ENCODE measurements around the gene DDX28.

Gene DDX28, protein sequence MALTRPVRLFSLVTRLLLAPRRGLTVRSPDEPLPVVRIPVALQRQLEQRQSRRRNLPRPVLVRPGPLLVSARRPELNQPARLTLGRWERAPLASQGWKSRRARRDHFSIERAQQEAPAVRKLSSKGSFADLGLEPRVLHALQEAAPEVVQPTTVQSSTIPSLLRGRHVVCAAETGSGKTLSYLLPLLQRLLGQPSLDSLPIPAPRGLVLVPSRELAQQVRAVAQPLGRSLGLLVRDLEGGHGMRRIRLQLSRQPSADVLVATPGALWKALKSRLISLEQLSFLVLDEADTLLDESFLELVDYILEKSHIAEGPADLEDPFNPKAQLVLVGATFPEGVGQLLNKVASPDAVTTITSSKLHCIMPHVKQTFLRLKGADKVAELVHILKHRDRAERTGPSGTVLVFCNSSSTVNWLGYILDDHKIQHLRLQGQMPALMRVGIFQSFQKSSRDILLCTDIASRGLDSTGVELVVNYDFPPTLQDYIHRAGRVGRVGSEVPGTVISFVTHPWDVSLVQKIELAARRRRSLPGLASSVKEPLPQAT

DNA sequence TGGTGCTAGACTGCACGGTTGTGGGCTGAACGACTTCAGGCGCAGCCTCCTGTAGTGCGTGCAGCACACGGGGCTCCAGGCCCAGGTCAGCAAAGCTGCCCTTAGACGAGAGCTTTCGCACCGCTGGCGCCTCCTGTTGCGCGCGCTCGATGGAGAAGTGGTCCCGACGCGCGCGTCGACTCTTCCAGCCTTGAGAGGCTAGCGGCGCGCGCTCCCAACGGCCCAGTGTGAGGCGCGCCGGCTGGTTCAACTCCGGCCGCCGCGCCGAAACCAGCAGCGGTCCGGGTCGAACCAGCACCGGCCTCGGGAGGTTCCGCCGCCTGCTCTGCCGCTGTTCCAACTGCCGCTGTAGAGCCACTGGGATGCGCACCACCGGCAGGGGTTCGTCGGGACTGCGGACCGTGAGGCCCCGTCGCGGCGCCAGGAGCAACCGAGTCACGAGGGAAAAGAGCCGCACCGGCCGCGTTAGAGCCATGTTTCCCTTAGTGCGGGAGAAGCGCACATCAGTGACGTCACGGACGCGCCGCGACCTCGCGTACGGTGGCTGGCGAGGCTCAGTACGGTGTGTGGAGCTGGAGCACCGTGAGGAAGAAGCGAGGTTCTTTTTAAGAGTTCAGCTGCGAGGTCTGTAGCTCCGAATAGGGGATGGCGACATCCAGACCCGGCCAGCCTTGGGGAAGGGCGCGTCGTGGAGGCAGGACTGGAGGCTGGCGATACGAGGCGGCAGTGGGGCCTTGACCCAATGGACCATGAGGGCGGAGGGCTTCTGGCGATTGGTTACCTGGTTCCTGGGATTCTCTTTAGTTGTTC lies at the start of gene DDX28, which contains the start of gene DUS2:
TSS of gene DDX28 (minus strand) at position 505 of the 810 bp plus-strand sequence. CDS start at position 475, 30 bp downstream.
TSS of gene DUS2 (plus strand) at position 557 of the 810 bp plus-strand sequence. CDS start 14,740 bp downstream, outside the sequence.
- DNase-seq (ENCODE audit: low read depth) = peak; percentile 91

DNA sequence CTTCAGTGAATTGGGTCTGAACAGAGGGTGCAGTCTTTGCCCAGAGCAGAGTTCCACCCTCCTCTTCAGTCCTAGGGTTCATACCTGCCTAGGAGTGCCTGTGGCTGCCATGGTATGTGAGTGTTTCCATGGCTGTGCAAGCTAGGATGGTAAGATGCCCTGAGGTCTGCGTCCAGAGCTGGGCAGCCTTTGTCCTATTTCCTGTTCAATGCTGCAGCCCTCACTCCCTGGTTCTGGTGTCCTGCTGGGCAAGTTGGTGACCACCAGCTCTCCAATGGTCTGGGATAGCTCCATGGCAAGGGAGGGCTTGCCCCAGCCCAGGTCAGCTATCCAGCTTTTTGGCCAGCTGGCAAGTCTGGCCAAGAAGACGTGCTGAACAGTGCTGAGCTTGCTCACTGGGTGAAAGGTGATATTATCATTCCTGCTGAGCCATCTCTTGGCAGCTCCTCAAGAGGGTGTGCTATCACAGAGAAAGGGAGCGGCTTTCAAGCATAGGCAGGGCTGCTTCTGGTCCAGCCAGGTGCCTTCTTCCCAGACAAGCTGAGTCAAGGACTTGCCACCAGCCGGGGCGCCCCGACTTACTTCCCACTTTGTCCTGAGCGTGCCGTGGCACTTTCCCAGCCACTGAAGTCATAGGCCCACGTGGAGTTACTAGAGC lies 49.1 kb upstream of the DDX28 start:
- no peak for DNase-seq (ENCODE audit: low read depth)

DNA sequence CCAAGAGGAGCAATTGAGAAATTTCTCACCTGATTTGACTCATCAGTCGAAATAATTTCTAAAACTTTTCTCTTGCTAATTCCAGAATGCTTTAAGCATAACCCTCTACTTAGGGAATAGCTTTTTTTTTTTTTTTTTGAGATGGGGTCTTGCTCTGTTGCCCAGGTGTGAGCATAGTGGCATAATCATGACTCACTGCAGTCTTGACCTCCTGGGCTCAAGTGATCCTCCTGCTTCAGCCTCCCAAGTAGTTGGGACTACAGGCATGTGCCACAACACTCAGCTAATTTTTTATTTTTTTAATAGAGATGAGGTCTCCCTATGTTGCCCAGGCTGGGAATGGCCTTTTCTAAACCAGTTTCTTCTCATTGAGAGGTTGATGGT lies 48.5 kb upstream of the DDX28 start:
- DNase-seq (ENCODE audit: low read depth) = no peak

DNA sequence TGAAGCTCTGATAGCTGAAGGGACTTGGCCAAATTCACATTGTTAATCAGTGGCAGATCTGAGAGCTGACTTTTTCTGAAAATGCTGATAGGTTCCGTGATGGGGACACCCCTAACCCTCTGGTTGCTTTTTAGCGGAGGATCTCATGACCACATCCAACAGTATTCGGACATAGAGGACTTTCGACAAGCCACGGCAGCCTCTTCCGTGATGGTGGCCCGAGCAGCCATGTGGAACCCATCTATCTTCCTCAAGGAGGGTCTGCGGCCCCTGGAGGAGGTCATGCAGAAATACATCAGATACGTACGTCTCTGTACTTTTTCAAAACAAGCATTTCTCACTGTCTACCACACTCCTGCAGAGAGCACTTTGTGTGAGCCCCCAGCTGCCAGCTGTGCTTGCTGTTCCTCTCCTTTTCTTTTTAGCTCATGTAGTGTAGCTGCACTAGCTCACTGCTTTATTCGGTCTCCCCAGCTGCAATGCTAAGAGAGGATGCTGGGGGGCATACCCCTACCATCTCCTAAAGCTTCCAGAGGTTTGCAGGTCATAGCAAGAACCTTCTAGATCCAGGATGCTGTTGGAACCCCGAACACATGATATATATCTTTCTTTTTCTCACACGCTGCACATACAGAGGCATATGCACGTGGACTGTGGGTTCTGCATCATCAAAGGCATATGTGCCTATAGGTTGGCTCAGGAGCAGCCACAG lies 47.9 kb upstream of the DDX28 start:
- DNase-seq (ENCODE audit: low read depth) = no peak

DNA sequence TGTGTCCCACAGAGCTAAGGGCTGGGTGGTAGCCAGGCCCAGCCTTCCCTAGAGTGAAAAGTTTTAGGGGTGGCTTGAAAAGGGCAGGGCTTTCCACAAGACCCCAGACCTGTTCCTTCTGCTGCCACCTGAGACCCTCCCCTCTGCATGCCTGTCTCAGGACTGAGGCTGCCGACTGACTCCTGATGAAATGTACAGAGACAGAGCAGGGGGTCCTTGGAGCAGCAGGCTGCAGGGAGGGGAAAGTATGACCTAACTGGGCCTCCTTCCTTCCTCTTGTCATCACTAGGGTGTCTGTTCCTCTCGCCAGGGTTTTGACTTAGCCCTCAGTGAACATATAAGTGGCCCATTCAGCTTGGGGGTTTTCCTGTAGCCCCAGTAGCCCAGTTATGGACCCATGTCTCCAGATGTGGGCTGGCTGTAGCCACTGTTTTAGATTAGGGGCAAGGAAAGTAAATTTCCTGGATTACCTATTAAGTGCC lies 47.3 kb upstream of the DDX28 start:
- no peak for DNase-seq (ENCODE audit: low read depth)

DNA sequence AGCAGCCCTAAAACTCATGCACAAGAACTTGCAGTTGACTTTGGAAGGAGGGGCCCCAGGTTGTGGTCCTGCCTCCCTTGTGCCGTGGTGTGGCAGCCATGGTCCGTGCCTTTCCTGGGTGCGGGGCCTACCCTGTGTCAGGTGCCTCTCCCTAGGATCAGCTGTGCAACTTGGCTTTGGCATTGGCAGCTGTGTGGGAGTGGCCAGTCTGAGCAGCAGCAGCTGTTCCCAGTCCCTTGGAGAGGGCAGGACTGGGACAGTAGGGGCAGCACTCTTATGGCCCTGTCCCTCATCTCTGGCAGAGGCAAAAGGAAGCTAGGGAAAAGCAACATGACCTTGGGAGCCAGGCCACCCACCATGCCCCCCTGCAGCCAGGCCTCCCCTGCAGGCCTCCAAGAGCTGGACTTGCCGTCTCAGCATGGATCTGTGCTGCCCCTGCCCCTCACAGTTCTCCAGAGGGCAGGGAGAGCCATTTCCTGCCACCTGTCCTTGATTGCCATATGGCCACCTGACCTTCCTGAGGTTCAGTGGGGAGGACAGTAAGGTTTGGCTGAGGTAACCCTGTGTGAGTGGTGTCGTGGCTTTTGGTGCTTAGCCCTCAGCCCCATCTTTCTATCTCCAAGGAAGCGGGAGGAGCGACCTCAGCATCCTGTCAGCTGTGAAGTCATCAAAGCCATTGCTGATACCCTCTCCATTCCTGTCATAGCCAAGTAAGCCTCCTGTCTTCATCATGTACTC lies 46.6 kb upstream of the DDX28 start:
- DNase-seq (ENCODE audit: low read depth) = no peak

DNA sequence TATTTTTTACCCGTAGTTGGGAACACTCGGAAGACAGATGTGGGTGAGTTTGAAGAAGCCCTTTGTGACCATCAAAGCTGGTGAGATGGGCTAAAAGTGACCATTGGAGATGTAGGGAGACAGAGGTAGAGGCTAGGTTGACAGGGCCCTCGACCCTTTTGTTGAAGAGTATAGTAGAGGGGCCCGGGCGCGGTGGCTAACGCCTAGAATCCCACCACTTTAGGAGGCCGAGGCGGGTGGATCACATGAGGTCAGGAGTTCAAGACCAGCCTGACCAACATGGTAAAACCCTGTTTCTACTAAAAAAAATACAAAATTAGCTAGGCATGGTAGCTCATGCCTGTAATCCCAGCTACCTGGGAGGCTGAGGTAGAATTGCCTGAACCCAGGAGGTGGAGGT lies 45.9 kb upstream of the DDX28 start:
- DNase-seq (ENCODE audit: low read depth) = no peak

DNA sequence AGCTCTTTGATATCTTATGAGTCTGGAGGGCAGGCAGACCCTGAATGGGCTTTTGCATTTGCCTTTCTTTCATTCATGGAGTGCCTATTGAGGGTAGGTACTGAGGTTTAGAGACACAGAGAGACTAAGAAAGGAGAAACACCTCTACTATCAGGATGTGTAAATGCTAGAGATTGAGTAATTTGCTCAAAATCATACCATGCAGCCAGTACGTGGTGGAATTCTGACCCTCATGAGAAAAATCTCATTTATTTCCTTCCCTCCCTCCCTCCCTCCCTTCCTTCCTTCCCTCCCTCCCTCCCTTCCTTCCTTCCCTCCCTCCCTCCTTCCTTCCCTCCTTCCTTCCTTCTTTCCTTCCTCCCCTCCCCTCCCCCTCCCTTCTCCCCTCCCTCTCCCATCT lies 43.7 kb upstream of the DDX28 start:
- DNase-seq (ENCODE audit: low read depth) = no peak

DNA sequence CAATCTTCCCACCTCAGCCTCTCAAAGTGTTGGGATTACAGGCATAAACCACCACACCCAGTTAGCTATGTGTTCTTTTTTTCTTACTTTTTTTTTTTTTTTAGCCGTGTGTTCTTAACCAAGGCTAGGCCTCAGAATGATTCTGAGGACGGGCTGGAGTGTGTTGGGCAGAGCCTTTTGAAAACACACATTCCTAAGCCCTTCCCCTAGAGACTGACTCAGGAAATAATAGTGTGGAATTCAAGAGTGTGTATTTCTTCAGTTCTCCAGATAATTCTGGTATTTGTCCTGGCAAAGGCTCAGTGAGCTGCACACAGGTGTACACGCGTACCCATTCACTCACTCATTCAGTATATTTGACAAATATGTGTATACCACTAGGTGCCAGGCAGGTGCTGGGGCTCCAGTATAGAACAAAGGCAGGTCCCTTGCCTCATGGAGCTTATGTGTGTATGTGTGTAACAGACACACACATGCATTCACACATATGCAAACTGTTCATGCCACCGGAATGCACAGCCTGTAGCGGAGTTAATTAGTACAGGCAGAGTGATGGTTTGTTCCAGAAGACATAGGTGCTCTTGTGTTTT lies 42.8 kb upstream of the DDX28 start:
- DNase-seq (ENCODE audit: low read depth) = no peak

DNA sequence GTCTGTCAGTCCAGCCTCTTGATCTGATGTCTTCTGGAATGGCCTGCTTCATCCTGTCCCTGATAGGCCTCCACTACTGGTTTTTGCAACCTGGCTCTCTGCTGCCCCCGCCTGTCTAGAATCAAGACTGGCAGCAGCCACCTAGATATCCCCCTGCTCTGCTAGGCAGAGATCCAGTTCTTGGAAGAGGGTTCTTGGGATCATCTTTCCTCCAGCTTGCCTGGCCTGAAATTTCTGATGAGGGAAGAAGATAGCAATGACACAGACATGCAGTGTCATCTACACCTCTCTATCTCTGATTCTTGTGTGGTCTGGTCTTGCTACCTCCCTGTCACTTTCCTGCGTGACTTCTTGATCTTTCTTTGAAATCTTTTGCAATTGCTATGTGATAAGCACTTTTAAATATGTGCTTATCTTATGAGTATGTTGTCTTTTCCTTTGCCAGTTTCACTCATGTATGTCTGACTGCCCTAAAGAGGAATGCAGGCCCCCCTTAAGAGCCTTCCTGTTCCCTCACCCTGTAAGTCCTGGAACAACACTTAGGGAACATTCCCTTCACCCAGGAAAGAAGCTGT lies 41.8 kb upstream of the DDX28 start:
- DNase-seq (ENCODE audit: low read depth) = peak; percentile 49

DNA sequence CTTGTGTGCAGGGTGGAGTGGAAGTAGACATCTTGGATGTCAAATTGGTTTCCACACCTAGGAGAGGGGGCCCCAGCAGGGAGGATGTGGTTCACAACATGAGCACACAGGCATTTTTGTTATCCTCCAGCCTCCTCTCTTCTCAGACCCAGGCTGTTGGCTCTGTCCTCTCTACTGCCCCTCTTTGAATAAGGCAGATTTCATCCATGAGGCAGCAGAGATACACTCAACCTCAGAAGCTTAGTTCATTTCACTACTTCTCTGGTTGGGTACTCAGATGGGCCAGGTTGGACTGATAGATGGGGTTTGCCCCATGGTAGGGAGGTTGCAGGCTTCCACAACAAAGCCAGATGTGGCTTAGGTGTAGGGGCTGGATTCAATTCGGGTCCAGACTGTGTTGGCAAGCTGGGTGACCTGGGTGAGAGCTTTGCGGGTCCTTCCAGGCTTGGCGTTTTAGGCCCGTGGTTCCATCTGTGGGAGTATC lies 39.9 kb upstream of the DDX28 start:
- no peak for DNase-seq (ENCODE audit: low read depth)

DNA sequence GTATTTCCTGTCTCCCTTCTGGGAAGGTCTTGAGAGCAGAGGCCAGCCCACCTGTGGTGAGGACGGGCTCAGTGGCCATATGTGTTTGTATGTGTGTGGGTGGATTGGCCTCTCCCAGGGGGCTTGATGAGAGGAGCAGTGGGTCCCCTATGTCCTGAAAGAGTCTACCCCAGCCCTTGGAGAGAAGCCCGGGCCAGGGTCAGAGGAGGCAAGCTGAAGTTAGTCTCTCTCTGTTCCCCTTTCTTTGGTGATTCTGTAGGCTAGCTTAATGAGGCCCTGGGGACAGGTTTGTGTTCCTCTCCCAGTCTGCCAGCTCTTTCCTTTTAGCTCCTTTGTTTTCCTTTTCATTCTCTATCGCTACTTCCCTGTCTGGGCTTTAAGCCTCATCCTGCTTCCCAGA lies 38.4 kb upstream of the DDX28 start:
- no peak for DNase-seq (ENCODE audit: low read depth)

DNA sequence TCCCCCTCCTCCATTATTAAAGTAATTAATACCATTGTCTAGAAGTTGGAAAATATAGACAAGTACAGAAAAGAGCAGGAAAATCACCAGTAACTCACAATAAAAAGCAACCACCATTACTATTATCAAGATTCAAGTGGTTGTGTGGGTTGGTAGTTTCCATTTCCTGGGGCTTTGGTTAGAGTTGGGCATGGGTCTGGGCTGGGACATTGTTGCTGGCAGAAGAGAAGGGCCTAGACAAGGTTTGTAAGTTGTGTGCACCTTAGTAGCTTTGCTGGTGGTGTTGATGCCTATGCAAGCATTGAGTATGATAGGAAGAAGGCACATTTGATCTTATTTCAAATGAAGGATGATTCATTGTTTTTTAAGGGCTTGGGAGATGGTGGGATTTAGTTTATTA lies 36.8 kb upstream of the DDX28 start:
- DNase-seq (ENCODE audit: low read depth) = no peak

DNA sequence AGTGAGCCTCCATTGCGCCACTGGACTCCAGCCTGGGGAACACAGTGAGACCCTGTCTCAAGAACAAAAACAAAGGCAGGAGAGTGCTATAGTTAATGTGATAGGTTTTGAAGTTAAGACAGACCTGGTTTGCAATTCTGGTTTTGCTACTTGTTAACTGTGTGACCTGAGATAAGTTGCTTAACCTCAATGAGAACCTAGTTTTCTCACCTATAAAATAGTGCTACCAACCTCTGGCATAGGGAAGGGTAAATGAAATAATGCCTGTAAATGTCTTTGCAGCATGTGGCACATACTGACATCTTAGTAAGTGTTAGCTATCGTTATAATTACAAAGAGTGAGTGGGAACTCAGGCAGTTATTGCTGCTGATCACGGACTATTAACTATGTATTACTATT lies 32.4 kb upstream of the DDX28 start:
- DNase-seq (ENCODE audit: low read depth) = no peak

DNA sequence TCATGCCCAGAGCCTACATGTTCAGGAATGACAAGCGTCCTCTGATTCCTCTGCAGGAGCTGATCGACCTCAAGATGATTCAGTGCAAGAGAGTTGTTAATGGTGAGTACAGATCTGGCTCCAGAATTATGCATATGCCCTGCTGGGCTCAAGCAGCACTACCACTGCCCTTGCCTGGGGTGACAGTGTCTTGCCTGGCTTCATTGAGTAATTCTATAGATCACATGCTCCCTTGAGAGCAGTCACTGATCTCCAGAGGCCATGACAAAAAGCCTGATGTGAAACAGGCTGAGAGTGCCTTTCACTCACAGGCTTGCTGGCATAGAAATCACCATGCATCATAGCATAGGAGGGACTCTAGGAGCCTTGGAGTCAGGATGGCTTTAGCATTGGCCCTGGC lies 26.4 kb upstream of the DDX28 start:
- DNase-seq (ENCODE audit: low read depth) = no peak

DNA sequence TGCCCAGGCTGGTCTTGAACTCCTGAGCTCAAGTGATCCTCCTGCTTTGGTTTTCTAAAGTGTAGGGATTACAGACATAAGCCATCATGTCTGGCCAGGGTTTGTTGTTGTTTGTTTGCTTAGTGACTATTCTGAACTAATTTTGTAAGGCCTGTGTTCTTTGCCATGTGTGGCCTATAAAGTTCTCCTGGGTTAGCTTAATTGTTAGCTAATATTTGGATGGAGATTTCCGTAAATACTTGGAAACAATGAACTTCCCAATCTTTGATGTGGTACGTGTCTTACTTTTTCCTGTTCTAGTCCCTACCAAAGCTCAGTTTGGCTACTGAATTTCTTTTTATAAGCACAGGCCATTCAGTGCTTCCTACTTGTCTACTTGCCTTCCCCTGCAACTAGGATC lies 25.0 kb upstream of the DDX28 start:
- no peak for DNase-seq (ENCODE audit: low read depth)

DNA sequence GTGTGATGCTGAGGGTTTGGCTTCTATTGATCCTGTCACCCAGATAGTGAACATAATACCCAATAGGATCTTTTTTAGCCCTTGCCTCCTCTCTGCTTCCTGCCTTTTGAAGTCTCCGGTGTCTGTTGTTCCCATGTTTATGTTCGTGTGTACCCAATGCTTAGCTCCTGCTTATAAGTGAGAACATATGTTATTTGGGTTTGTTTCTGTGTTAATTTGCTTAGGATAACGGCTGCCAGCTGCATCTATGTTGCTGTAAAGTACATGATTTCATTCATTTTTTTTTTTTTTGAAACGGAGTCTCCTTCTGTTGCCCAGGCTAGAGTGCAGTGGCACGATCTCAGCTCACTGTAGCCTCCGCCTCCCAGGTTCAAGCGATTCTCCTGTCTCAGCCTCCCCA lies 23.1 kb upstream of the DDX28 start:
- no peak for DNase-seq (ENCODE audit: low read depth)

DNA sequence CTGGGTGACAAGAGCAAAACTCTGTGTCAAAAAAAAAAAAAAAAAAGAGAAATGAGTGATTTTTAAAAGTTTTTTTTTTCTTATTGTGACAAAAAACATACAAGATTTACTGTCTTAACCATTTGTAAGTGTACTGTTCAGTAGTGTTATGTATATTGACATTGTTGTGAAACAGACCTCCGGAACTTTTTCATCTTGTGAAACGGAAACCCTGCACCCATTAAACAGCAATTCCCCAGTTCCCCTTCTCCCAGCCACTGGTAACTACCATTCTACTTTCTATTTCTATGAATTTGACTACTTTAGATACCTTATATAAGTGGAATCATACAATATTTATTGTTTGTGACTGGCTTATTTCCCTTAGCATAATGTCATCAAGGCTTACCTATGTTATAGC lies 18.8 kb upstream of the DDX28 start:
- no peak for DNase-seq (ENCODE audit: low read depth)

DNA sequence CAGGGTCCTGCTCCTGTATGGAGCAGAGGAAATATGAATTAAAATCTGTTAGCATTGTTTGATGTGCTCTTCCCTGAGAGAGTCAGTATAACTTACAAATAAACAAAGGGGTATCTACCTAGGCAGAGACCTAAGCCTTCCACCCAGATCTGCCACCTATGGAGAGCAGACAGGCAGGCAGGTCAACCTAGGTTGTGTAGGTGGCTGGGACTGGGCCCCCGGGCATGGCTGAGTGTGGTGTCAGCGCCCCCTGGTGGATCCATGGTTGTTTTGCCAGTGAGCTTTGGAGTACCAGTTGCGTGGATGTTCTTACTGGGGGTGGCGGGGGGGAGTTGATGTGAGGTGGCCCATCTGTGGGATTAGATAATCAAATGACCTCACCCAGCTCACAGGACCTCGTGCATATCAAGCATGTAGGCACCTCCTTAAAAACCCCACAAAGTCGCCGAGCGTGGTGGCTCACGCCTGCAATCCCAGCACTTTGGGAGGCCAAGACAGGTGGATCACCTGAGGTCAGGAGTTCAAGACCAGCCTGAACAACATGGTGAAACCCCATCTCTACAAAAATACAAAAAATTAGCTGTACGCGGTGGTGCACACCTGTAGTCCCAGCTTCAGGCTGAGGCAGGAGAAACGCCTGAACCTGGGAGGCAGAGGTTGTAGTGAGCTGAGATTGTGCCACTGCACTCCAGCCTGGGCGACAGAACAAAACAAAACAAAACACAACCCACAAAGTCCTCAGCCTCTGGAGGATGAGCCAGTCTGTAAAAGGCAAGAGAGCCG lies 17.7 kb upstream of the DDX28 start:
- peak; percentile 82 for DNase-seq (ENCODE audit: low read depth)
